ENCODE results near the gene ABCF2.

The ABCF2 gene

GRCh38 chr7:151243408-151244195 lies 16.6 kb upstream of the ABCF2 start:
- no peak for DNase-seq
- in situ Hi-C loops (cut with MboI; ENCODE audit: low pct_unique_long_range_greater_than_20kb, low sequenced_read_pairs), result no loop called here

- no peak for DNase-seq
- in situ Hi-C loops (cut with MboI; ENCODE audit: low pct_unique_long_range_greater_than_20kb, low sequenced_read_pairs), result no loop called here
Measured at GRCh38 chr7:151243045-151243349, 16.0 kb upstream of the ABCF2 start.

GRCh38 chr7:151242159-151243044 lies 15.4 kb upstream of the ABCF2 start:
- in situ Hi-C loops (cut with MboI; ENCODE audit: low pct_unique_long_range_greater_than_20kb, low sequenced_read_pairs), result no loop called here
- DNase-seq, result no peak

- in situ Hi-C loops (cut with MboI; ENCODE audit: low pct_unique_long_range_greater_than_20kb, low sequenced_read_pairs), result no loop called here
- no peak for DNase-seq
Measured at GRCh38 chr7:151241755-151242096, 14.7 kb upstream of the ABCF2 start.

- in situ Hi-C loops (cut with MboI; ENCODE audit: low pct_unique_long_range_greater_than_20kb, low sequenced_read_pairs), result no loop called here
Measured at GRCh38 chr7:151240942-151241754, 14.1 kb upstream of the ABCF2 start.

GRCh38 chr7:151240536-151240935 lies 13.5 kb upstream of the ABCF2 start:
- no peak for DNase-seq
- in situ Hi-C loops (cut with MboI; ENCODE audit: low pct_unique_long_range_greater_than_20kb, low sequenced_read_pairs), result no loop called here

More at GRCh38 chr7:151240942-151241754, 14.1 kb upstream of the ABCF2 start:
- no peak for DNase-seq

- in situ Hi-C loops (cut with MboI; ENCODE audit: low pct_unique_long_range_greater_than_20kb, low sequenced_read_pairs), result no loop called here
- DNase-seq, result no peak
Measured at GRCh38 chr7:151239837-151240459, 12.9 kb upstream of the ABCF2 start.

- no peak for DNase-seq
- in situ Hi-C loops (cut with MboI; ENCODE audit: low pct_unique_long_range_greater_than_20kb, low sequenced_read_pairs), result no loop called here
Measured at GRCh38 chr7:151238924-151239836, 12.2 kb upstream of the ABCF2 start.

GRCh38 chr7:151238190-151238810 lies 11.3 kb upstream of the ABCF2 start:
- in situ Hi-C loops (cut with MboI; ENCODE audit: low pct_unique_long_range_greater_than_20kb, low sequenced_read_pairs), result no loop called here
- no peak for DNase-seq

- in situ Hi-C loops (cut with MboI; ENCODE audit: low pct_unique_long_range_greater_than_20kb, low sequenced_read_pairs), result no loop called here
- DNase-seq, result no peak
Measured at GRCh38 chr7:151237244-151238189, 10.5 kb upstream of the ABCF2 start.

- in situ Hi-C loops (cut with MboI; ENCODE audit: low pct_unique_long_range_greater_than_20kb, low sequenced_read_pairs), result no loop called here
- no peak for DNase-seq
Measured at GRCh38 chr7:151236406-151236805, 9.4 kb upstream of the ABCF2 start.

- in situ Hi-C loops (cut with MboI; ENCODE audit: low pct_unique_long_range_greater_than_20kb, low sequenced_read_pairs), result no loop called here
- no peak for DNase-seq
Measured at GRCh38 chr7:151235091-151235787, 8.2 kb upstream of the ABCF2 start.

- in situ Hi-C loops (cut with MboI; ENCODE audit: low pct_unique_long_range_greater_than_20kb, low sequenced_read_pairs), result no loop called here
- no peak for DNase-seq
Measured at GRCh38 chr7:151233804-151234203, 6.8 kb upstream of the ABCF2 start.

GRCh38 chr7:151232917-151233701 lies 6.1 kb upstream of the ABCF2 start:
- peak; percentile 65 for DNase-seq
- in situ Hi-C loops (cut with MboI; ENCODE audit: low pct_unique_long_range_greater_than_20kb, low sequenced_read_pairs), result no loop called here

GRCh38 chr7:151232091-151232916 lies 5.3 kb upstream of the ABCF2 start, which contains the start of gene CHPF2:
Gene CHPF2 (plus strand): TSS chr7:151232483. CDS start chr7:151234012, 1,529 bp downstream.
- in situ Hi-C loops (cut with MboI; ENCODE audit: low pct_unique_long_range_greater_than_20kb, low sequenced_read_pairs), result no loop called here

More at GRCh38 chr7:151232091-151232916, 5.3 kb upstream of the ABCF2 start, which contains the start of gene CHPF2:
- peak; percentile 92 for DNase-seq

All from KBM-7 (cell line).